VCaP (cell line): ENCODE measurements around the gene RAPGEF1.

Experiments
- H3K27ac ChIP-seq: fragments of 450-650 bp; 2 replicates; pipeline ENCODE4 v1.5.1; 2017
- TF ChIP-seq, protein P1 (sequence below): fragments of 450-650 bp; conservative IDR thresholded peaks from 2 replicates; pipeline ENCODE4 v1.5.1; 2017; ENCODE audit warnings: mild to moderate bottlenecking, moderate library complexity

The RAPGEF1 gene, protein sequence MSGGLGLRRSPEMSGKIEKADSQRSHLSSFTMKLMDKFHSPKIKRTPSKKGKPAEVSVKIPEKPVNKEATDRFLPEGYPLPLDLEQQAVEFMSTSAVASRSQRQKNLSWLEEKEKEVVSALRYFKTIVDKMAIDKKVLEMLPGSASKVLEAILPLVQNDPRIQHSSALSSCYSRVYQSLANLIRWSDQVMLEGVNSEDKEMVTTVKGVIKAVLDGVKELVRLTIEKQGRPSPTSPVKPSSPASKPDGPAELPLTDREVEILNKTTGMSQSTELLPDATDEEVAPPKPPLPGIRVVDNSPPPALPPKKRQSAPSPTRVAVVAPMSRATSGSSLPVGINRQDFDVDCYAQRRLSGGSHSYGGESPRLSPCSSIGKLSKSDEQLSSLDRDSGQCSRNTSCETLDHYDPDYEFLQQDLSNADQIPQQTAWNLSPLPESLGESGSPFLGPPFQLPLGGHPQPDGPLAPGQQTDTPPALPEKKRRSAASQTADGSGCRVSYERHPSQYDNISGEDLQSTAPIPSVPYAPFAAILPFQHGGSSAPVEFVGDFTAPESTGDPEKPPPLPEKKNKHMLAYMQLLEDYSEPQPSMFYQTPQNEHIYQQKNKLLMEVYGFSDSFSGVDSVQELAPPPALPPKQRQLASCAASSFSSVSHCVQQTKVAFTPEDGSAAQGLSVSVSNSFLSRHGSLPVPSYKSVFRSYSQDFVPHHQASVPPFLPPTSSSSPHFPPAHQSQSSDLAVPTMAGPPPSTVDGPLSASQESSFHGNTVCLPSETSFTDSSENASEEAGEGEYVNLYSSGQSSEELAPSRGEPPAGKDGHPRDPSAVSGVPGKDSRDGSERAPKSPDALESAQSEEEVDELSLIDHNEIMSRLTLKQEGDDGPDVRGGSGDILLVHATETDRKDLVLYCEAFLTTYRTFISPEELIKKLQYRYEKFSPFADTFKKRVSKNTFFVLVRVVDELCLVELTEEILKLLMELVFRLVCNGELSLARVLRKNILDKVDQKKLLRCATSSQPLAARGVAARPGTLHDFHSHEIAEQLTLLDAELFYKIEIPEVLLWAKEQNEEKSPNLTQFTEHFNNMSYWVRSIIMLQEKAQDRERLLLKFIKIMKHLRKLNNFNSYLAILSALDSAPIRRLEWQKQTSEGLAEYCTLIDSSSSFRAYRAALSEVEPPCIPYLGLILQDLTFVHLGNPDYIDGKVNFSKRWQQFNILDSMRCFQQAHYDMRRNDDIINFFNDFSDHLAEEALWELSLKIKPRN (N-terminal part only)

DNA sequence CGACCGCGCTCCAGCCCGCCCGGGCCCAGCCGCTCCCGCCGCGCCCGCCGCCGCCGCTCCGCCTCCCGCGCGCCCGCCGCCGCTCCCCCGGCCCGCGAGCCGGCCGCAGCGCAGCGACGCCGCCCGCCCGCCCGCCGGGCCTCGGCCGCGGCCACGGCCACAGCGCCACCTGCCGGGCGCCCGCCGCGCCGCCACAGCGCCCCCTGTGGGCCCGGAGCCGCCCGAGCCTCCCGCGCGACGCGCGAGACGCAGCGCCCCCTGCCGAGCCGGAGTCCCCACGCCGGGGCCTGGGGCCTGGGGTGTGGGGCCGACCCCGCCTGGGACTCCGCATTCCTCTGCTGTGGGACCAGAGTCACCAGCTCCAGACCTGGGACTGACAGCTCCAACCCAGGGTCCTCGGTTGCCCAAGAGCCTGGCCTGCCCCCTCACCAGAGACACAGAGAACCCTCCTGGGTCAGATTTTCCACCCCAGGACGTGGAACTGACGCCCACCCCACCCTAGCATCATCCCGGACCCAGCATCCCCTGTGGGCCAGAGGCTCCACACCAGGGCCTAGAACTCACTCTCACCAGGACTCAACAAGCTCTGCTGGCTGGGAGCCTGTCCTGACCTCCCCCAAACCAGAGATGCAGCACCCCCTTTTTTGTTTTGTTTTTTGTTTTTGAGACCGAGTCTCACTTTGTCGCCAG is at the start of gene RAPGEF1:
Gene RAPGEF1 (minus strand): TSS at position 118 of the 690 bp plus-strand sequence. CDS start 246 bp downstream, outside the sequence.
- H3K27ac ChIP-seq, result peak within 1 kb of the TSS; percentile 93
- TF ChIP-seq, protein P1, sequence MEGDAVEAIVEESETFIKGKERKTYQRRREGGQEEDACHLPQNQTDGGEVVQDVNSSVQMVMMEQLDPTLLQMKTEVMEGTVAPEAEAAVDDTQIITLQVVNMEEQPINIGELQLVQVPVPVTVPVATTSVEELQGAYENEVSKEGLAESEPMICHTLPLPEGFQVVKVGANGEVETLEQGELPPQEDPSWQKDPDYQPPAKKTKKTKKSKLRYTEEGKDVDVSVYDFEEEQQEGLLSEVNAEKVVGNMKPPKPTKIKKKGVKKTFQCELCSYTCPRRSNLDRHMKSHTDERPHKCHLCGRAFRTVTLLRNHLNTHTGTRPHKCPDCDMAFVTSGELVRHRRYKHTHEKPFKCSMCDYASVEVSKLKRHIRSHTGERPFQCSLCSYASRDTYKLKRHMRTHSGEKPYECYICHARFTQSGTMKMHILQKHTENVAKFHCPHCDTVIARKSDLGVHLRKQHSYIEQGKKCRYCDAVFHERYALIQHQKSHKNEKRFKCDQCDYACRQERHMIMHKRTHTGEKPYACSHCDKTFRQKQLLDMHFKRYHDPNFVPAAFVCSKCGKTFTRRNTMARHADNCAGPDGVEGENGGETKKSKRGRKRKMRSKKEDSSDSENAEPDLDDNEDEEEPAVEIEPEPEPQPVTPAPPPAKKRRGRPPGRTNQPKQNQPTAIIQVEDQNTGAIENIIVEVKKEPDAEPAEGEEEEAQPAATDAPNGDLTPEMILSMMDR, result peak; percentile 99

DNA sequence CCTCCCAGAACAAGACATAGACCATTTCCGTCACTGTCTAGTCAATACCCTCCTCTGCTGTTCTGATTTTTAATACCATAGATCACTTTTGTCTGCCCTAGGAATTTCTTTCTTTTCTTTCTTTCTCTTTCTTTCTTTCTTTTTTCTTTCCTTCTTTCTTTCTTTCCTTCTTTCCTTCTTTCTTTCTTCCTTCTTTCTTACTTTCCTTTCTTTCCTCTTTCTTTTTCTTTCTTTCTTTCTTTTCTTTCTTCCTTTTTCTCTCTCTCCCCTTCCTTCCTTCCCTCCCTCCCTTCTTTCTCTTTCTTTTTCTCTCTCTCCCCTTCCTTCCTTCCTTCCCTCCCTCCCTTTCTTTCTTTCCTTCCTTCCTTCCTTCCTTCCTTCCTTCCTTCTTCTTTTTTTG is 49.0 kb upstream of the RAPGEF1 start:
- TF ChIP-seq, protein P1, result no peak
- no peak overlapping the region for H3K27ac ChIP-seq

DNA sequence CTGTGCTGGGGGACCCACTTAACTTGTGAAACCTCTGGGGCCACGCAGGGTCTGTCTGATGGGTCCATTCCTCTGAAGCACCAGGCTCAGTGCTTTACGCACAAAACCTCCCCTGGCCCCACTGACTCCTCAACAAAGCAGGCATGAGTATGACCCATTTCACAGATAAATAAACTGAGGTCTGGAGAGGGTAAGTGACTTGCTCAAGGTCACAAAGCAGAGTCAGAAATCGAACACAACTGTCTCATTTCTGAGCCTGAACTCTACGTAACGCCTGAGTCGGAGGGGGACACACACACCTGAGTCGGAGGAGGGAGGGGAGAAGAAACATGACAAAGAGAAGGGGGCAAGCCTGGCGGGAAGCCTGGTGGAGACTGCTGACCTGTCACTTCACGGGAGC is 48.0 kb upstream of the RAPGEF1 start:
- TF ChIP-seq, protein P1, result no peak
- H3K27ac ChIP-seq, result no peak overlapping the region

DNA sequence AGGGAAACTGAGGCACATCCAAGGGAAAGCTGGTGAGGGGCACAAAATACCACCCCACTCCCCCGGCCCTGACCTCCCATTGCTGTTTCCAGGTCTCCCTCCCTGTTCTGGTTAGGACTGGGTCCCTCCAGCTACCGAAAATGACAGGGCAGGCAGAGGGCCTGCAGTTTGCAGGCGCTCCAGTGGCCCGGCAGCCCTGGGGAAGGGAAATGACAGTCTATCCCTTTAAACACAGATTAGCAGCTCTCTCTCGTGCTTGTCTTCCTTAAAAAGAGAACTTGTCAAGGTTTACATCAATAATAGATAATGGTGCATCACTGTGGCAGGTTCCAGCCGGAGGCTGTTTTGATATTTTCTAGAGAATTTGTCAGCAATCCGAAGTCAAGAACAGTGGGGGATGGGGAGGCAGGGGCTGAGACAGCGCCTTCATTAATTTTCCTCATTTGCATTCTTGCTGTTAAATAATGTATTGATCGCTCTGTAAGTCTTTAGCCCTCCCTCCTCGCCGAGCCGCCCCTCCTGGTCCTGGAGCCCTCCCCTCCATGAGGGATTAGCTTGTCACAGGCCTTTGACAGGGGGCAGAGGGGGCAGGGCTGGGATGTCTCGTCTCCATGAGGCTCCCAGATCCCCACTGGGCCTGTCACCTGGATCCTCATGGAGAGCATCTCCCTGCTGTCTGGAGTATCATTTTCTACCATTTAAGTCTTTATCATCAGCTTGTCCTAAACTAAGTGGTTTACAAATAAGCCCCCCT is 45.0 kb upstream of the RAPGEF1 start:
- TF ChIP-seq, protein P1, result no peak
- H3K27ac ChIP-seq, result no peak overlapping the region

DNA sequence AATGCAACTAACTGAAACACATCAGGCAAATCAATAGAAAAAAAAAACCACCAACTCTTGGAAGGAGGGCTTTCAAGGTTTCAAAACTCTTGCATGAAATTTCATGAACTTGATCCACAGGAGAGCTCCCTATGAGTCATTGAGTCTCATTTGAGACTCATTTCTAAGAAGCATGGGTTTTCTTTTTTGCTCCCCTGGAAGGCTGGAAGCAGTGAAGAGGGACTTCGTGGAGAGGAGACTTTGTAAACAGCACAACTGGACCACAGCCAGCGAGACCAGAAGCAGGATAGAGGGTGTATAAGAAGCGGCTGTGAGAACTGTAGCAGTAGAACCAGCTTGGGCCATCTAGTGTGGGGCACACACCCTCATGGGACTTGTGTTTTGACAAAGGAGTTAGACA is 41.2 kb upstream of the RAPGEF1 start:
- TF ChIP-seq, protein P1, result no peak
- H3K27ac ChIP-seq, result no peak overlapping the region

DNA sequence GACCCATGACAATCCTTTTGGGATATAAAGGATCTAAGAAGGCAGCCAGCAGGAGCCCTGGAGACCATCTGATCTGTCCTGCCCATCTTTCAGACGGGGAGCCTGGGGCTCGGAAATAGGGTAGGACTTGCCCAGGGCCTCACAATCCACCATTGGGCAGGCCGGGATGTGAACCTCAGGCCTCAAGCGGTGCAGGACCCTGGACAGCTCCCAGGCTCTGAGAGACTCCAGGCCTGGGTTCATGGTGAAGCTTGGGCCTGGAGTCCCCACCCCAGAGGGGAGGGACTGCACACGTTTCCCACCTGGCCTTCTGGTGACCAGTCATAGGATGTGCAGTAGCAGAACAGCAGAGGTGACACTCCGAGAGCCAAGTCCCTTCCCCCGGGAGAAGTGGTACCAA is 36.6 kb upstream of the RAPGEF1 start:
- H3K27ac ChIP-seq, result no peak overlapping the region
- TF ChIP-seq, protein P1, result no peak
